ENCODE data around the gene CTTN. TPM values are rescaled to one million over a fixed set of nuclear protein-coding genes. Genes with fewer than 3 reads are reported as not detected.
A peak's percentile ranks its signal among the peaks of the same experiment; 100 is the strongest.

Gene CTTN
- total RNA-seq, 1 experiment from 2014 or later, result 503 TPM

DNA sequence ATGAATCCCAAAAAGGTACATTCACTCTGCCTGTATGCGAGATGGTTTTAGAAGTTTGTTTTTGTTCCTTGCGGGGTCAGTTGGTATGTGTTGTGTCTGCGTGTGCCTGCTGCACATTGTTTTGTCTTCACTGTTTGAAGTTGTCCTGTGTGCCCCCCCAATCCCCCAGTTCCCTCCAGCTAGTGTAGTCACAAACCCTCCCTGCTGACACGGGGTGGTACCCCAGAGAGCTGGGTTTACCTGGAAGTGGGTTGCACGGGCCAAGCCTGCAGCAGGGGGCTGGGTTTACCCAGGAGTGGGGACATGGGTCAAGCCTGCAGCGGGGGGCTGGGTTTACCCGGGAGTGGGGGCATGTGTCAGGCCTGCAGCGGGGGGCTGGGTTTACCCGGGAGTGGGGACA lies 22.2 kb downstream of the CTTN start:
- H3K36me3 ChIP-seq (ENCODE audit: control insufficient read depth, insufficient read depth, low read length), result peaks cover 39% of the 10 kb centered on the region
- CTCF ChIA-PET, result no interaction called here
- no peak for TF ChIP-seq SIN3A (IDR thresholded peaks at IDR 0.05; ENCODE audit: borderline replicate concordance, insufficient read depth, low read depth, low read length)
- peak; percentile 2; the same call in 1 of the 2 replicates for TF ChIP-seq POLR2AphosphoS5 (IDR thresholded peaks at IDR 0.05; ENCODE audit: low read depth, low read length)
- in situ Hi-C loops (cut with HindIII; ENCODE audit: low pct_unique_long_range_greater_than_20kb, low sequenced_read_pairs), result no loop called here
- no peaks in the 10 kb centered on the region for H3K27me3 ChIP-seq (ENCODE audit: control insufficient read depth, insufficient read depth, low read length)
- no peak overlapping the region for H3K4me3 ChIP-seq (ENCODE audit: low read depth in 2 of 2, low read length in 2 of 2)
- no peak for ATAC-seq
- H3K9me3 ChIP-seq (ENCODE audit: control insufficient read depth, insufficient read depth, low read depth, low read length), result no peaks in the 10 kb centered on the region
- no TSS peak for BruUV-seq (replicated peaks)
- DNase-seq (ENCODE audit: low read depth, low spot score), result no peak
- POLR2A ChIA-PET, result no interaction called here
- no peak overlapping the region for H3K27ac ChIP-seq (ENCODE audit: low read length)
- no peaks in the 10 kb centered on the region for H3K4me1 ChIP-seq (ENCODE audit: control insufficient read depth, insufficient read depth, low read length)
- intact Hi-C loops (cut with micrococcal nuclease; ENCODE audit: unreplicated experiment), result no loop called here

DNA sequence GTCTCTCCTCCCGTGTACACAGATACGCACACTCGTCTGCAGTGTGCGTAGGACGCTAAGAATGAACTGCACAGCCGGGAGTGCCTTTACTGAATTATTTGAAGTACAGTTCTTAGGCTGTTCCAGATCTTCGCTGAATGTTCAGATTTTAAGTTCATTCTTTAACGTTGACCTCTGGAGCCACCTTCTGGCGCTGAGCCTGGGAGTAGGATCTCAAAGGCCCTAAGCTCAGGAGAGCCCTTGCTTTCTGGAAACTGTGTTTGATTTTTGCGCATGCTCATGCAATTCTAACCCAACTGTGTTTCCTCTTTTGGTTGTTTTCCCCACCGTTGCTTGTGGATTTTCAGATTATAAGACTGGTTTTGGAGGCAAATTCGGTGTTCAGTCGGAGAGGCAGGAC lies 22.8 kb downstream of the CTTN start:
- ChIA-PET CTCF (no interaction called here), POLR2A (no interaction called here)
- ATAC-seq (no peak), DNase-seq (ENCODE audit: low read depth, low spot score) (no peak)
- in situ Hi-C loops (cut with HindIII; ENCODE audit: low pct_unique_long_range_greater_than_20kb, low sequenced_read_pairs) (no loop called here), intact Hi-C loops (cut with micrococcal nuclease; ENCODE audit: unreplicated experiment) (no loop called here)
- TF ChIP-seq TCF7L2 (IDR thresholded peaks at IDR 0.05; ENCODE audit: low read depth, low read length), result no peak
- TF ChIP-seq SIN3A (IDR thresholded peaks at IDR 0.05; ENCODE audit: borderline replicate concordance, insufficient read depth, low read depth, low read length), result no peak
- TF ChIP-seq POLR2AphosphoS5 (IDR thresholded peaks at IDR 0.05; ENCODE audit: low read depth, low read length), result peak; percentile 16; the same call in 1 of the 2 replicates
- Histone ChIP-seq H3K4me3 (ENCODE audit: low read depth in 2 of 2, low read length in 2 of 2) (no peak overlapping the region), H3K9me3 (ENCODE audit: control insufficient read depth, insufficient read depth, low read depth, low read length) (no peaks in the 10 kb centered on the region), H3K4me1 (ENCODE audit: control insufficient read depth, insufficient read depth, low read length) (no peaks in the 10 kb centered on the region), H3K36me3 (ENCODE audit: control insufficient read depth, insufficient read depth, low read length) (peaks cover 37% of the 10 kb centered on the region), H3K27ac (ENCODE audit: low read length) (no peak overlapping the region), H3K27me3 (ENCODE audit: control insufficient read depth, insufficient read depth, low read length) (no peaks in the 10 kb centered on the region)
- BruUV-seq (replicated peaks), result no TSS peak

DNA sequence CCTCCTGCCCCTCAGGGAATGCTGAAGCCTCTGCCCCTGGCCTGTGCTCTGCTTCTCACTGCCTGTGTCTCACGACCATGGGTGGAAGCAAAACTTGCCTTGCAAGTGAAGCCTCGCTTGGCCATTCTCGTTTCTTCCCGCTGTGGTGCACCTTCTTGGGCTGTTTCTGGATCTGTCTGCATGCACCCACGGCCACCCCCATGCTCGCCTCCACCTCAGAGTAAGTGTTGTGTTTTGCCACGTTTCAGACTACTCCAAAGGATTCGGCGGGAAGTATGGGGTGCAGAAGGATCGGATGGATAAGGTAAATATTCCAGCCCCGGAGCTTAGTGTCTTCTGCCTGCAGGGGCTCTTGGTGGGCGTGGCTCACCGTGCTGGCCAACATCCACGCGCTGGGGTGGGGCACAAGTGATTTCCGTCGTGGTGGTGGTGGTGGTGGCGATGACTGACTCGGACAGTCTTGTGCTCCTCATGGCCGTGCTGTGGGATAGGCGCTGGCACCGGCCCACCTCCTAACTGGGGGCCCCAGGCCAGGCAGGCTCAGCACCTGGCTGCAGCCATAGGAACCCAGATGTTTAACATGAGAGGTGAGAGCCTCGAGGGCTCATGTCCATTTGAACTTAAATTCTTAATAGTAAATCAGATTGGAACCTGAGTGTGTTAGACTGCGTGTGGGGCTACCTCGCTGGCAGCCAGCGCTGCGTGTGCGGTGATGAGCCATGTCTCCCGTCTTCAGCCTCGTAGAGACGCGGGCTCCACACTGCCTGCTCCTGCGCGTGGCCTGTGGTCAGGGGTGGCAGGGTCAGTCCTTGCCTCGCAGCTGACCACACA lies 24.6 kb downstream of the CTTN start:
- TF ChIP-seq, protein P1, sequence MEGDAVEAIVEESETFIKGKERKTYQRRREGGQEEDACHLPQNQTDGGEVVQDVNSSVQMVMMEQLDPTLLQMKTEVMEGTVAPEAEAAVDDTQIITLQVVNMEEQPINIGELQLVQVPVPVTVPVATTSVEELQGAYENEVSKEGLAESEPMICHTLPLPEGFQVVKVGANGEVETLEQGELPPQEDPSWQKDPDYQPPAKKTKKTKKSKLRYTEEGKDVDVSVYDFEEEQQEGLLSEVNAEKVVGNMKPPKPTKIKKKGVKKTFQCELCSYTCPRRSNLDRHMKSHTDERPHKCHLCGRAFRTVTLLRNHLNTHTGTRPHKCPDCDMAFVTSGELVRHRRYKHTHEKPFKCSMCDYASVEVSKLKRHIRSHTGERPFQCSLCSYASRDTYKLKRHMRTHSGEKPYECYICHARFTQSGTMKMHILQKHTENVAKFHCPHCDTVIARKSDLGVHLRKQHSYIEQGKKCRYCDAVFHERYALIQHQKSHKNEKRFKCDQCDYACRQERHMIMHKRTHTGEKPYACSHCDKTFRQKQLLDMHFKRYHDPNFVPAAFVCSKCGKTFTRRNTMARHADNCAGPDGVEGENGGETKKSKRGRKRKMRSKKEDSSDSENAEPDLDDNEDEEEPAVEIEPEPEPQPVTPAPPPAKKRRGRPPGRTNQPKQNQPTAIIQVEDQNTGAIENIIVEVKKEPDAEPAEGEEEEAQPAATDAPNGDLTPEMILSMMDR (IDR thresholded peaks at IDR 0.05), result no peak
- H3K36me3 ChIP-seq (ENCODE audit: control insufficient read depth, insufficient read depth, low read length), result peaks cover 32% of the 10 kb centered on the region
- DNase-seq (ENCODE audit: low read depth, low spot score), result no peak
- no peak overlapping the region for H3K4me3 ChIP-seq (ENCODE audit: low read depth in 2 of 2, low read length in 2 of 2)
- in situ Hi-C loops (cut with HindIII; ENCODE audit: low pct_unique_long_range_greater_than_20kb, low sequenced_read_pairs), result no loop called here
- no peaks in the 10 kb centered on the region for H3K9me3 ChIP-seq (ENCODE audit: control insufficient read depth, insufficient read depth, low read depth, low read length)
- ATAC-seq, result no peak
- ChIA-PET POLR2A (no interaction called here), CTCF (no interaction called here)
- no TSS peak for BruUV-seq (replicated peaks)
- no peaks in the 10 kb centered on the region for H3K4me1 ChIP-seq (ENCODE audit: control insufficient read depth, insufficient read depth, low read length)
- H3K27me3 ChIP-seq (ENCODE audit: control insufficient read depth, insufficient read depth, low read length), result no peaks in the 10 kb centered on the region
- H3K27ac ChIP-seq (ENCODE audit: low read length), result no peak overlapping the region
- intact Hi-C loops (cut with micrococcal nuclease; ENCODE audit: unreplicated experiment), result no loop called here

Measured in Panc1 (cell line).